ENCODE measurements around the gene PRICKLE2. TPM values are rescaled to one million over a fixed set of nuclear protein-coding genes. Genes with fewer than 3 reads are reported as not detected.

Gene PRICKLE2
- total and polyA plus RNA-seq, 2 donors (not counting 1 experiment from before 2014, with no cell fraction given), result 14.1 to 29.4 TPM

GRCh38 chr3:64151342-64151871, 73.9 kb downstream of the PRICKLE2 start:
- peak overlapping the region; percentile 98 for H3K27ac ChIP-seq (ENCODE audit: insufficient read depth, low read length)
- H3K9me3 ChIP-seq (ENCODE audit: control insufficient read depth, insufficient read depth, low read depth, low read length), result no peaks in the 10 kb centered on the region

GRCh38 chr3:64150623-64151207, 74.6 kb downstream of the PRICKLE2 start:
- H3K27ac ChIP-seq (ENCODE audit: insufficient read depth, low read length), result peak overlapping the region; percentile 98
- H3K9me3 ChIP-seq (ENCODE audit: control insufficient read depth, insufficient read depth, low read depth, low read length), result no peaks in the 10 kb centered on the region
- H3K4me3 ChIP-seq (replicated peaks in 1 of 4; ENCODE audit: control extremely low read depth in 1 of 4, insufficient read depth in 1 of 4, low read depth in 3 of 4, low read length in 4 of 4), result no peak overlapping the region
- peak; percentile 92 to 97 for DNase-seq (ENCODE audit: low read depth in 2 of 2)
- H2AFZ ChIP-seq (ENCODE audit: low read length), result peak overlapping the region; percentile 30
- peaks cover 19% of the 10 kb centered on the region for H3K4me1 ChIP-seq (ENCODE audit: control insufficient read depth, extremely low read depth, insufficient read depth, low read length)
- H4K20me1 ChIP-seq (ENCODE audit: control insufficient read depth, extremely low read depth, insufficient read depth, low read length), result no peaks in the 10 kb centered on the region
- peak overlapping the region; percentile 75 for H3K4me2 ChIP-seq (ENCODE audit: extremely low read depth, insufficient read depth, low read length)
- no peaks in the 10 kb centered on the region for H3K79me2 ChIP-seq (ENCODE audit: control insufficient read depth, insufficient read depth, low read length)
- peak overlapping the region; percentile 67 for H3K9ac ChIP-seq (ENCODE audit: insufficient read depth, low read length)
- no peaks in the 10 kb centered on the region for H3K27me3 ChIP-seq (ENCODE audit: control insufficient read depth, insufficient read depth, low read length)
- TF ChIP-seq CTCF (conservative IDR thresholded peaks at IDR 0.05 in 1 of 2, IDR thresholded peaks at IDR 0.05 in 1 of 2; ENCODE audit: low read depth in 1 of 2, low read length in 2 of 2) (no peak), EZH2 (IDR thresholded peaks at IDR 0.05; ENCODE audit: low read length, missing control alignments) (no peak)
- peaks cover 12% of the 10 kb centered on the region for H3K36me3 ChIP-seq (ENCODE audit: control insufficient read depth, insufficient read depth, low read length)

More at GRCh38 chr3:64151342-64151871, 73.9 kb downstream of the PRICKLE2 start:
- peaks cover 19% of the 10 kb centered on the region for H3K4me1 ChIP-seq (ENCODE audit: control insufficient read depth, extremely low read depth, insufficient read depth, low read length)
- H3K4me2 ChIP-seq (ENCODE audit: extremely low read depth, insufficient read depth, low read length), result no peak overlapping the region
- H2AFZ ChIP-seq (ENCODE audit: low read length), result no peak overlapping the region
- H3K9ac ChIP-seq (ENCODE audit: insufficient read depth, low read length), result peak overlapping the region; percentile 1
- TF ChIP-seq CTCF (conservative IDR thresholded peaks at IDR 0.05 in 1 of 2, IDR thresholded peaks at IDR 0.05 in 1 of 2; ENCODE audit: low read depth in 1 of 2, low read length in 2 of 2) (no peak), EZH2 (IDR thresholded peaks at IDR 0.05; ENCODE audit: low read length, missing control alignments) (no peak)
- H4K20me1 ChIP-seq (ENCODE audit: control insufficient read depth, extremely low read depth, insufficient read depth, low read length), result no peaks in the 10 kb centered on the region
- no peaks in the 10 kb centered on the region for H3K27me3 ChIP-seq (ENCODE audit: control insufficient read depth, insufficient read depth, low read length)
- H3K36me3 ChIP-seq (ENCODE audit: control insufficient read depth, insufficient read depth, low read length), result peaks cover 12% of the 10 kb centered on the region
- DNase-seq (ENCODE audit: low read depth in 2 of 2), result peak in 1 of 2 donors; percentile 32
- H3K79me2 ChIP-seq (ENCODE audit: control insufficient read depth, insufficient read depth, low read length), result no peaks in the 10 kb centered on the region
- H3K4me3 ChIP-seq (replicated peaks in 1 of 4; ENCODE audit: control extremely low read depth in 1 of 4, insufficient read depth in 1 of 4, low read depth in 3 of 4, low read length in 4 of 4), result no peak overlapping the region

- no peak overlapping the region for H2AFZ ChIP-seq (ENCODE audit: low read length)
- DNase-seq (ENCODE audit: low read depth in 2 of 2), result no peak
- H3K4me1 ChIP-seq (ENCODE audit: control insufficient read depth, extremely low read depth, insufficient read depth, low read length), result peaks cover 19% of the 10 kb centered on the region
- TF ChIP-seq EZH2 (IDR thresholded peaks at IDR 0.05; ENCODE audit: low read length, missing control alignments), result no peak
- H3K36me3 ChIP-seq (ENCODE audit: control insufficient read depth, insufficient read depth, low read length), result peaks cover 12% of the 10 kb centered on the region
- no peaks in the 10 kb centered on the region for H3K27me3 ChIP-seq (ENCODE audit: control insufficient read depth, insufficient read depth, low read length)
- no peaks in the 10 kb centered on the region for H3K9me3 ChIP-seq (ENCODE audit: control insufficient read depth, insufficient read depth, low read depth, low read length)
- H3K4me3 ChIP-seq (replicated peaks in 1 of 4; ENCODE audit: control extremely low read depth in 1 of 4, insufficient read depth in 1 of 4, low read depth in 3 of 4, low read length in 4 of 4), result no peak overlapping the region
- H4K20me1 ChIP-seq (ENCODE audit: control insufficient read depth, extremely low read depth, insufficient read depth, low read length), result no peaks in the 10 kb centered on the region
- peak overlapping the region; percentile 98 for H3K27ac ChIP-seq (ENCODE audit: insufficient read depth, low read length)
- peak overlapping the region; percentile 8 for H3K4me2 ChIP-seq (ENCODE audit: extremely low read depth, insufficient read depth, low read length)
- H3K79me2 ChIP-seq (ENCODE audit: control insufficient read depth, insufficient read depth, low read length), result no peaks in the 10 kb centered on the region
- H3K9ac ChIP-seq (ENCODE audit: insufficient read depth, low read length), result no peak overlapping the region
Measured at GRCh38 chr3:64149886-64150285, 75.4 kb downstream of the PRICKLE2 start.
